PC-9 (cell line): ENCODE results near the gene HEG1.

Experiments used
- EZH2 ChIP-seq: fragments of 200-600 bp; sonication (generic); IDR thresholded peaks from 2 replicates; pipeline ENCODE4 v1.8.0; 2017; ENCODE audit warnings: antibody characterized with exemption, low read depth
- TF ChIP-seq, protein P1 (sequence below): fragments of 200-600 bp; sonication (generic); conservative IDR thresholded peaks from 2 replicates; pipeline ENCODE4 v1.6.1; 2017; ENCODE audit warnings: mixed run types, antibody characterized with exemption, mild to moderate bottlenecking, moderate library complexity

DNA sequence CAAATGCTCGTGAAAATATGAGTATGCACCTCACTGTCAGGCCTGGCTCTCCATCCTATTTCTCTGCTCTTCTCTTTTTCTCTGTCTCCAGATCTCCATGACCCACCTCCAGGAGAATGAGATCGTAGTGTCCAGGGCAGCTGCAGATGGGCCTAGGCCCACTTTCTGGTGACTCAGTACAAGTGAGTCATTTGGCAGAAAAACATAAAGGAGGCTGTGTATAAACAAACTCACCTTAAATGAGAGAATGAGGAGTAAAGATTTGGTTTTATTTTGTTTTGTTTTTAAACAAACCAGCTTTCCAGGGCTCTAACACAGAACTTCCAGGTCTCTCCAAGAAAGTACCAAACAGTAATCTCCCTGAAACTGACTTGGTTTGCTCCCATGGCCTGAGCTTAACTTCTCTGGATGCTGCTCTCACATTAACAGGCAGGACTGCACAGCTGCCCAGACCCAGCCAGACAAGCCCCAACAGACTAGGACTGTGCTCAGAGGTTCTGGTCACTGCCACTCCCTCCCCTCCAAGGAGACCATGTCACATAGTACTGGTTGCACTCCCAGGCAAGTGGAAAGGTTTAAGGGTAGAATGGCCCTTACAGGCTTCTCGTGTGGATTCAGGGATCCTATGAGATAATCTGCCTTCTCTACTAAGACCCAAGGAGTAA, 1.5 kb upstream of the HEG1 start:
- TF ChIP-seq, protein P1, sequence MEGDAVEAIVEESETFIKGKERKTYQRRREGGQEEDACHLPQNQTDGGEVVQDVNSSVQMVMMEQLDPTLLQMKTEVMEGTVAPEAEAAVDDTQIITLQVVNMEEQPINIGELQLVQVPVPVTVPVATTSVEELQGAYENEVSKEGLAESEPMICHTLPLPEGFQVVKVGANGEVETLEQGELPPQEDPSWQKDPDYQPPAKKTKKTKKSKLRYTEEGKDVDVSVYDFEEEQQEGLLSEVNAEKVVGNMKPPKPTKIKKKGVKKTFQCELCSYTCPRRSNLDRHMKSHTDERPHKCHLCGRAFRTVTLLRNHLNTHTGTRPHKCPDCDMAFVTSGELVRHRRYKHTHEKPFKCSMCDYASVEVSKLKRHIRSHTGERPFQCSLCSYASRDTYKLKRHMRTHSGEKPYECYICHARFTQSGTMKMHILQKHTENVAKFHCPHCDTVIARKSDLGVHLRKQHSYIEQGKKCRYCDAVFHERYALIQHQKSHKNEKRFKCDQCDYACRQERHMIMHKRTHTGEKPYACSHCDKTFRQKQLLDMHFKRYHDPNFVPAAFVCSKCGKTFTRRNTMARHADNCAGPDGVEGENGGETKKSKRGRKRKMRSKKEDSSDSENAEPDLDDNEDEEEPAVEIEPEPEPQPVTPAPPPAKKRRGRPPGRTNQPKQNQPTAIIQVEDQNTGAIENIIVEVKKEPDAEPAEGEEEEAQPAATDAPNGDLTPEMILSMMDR, result no peak
- no peak for TF ChIP-seq EZH2
